VCaP (cell line): Measurements from ENCODE around the gene HTR3C.
"Not testable (repeated sequence)": the region's sequence is repeated elsewhere in the genome, so short reads cannot be mapped to it uniquely, and the experiment has no call there.

ENCODE experiments used
- H3K27ac ChIP-seq: fragments of 450-650 bp; 2 replicates; pipeline ENCODE4 v1.5.1; 2017
- CTCF ChIP-seq: fragments of 450-650 bp; conservative IDR thresholded peaks from 2 replicates; pipeline ENCODE4 v1.5.1; 2017; ENCODE audit warnings: mild to moderate bottlenecking, moderate library complexity

Gene HTR3C

GRCh38 chr3:184067573-184068055 is 14.8 kb downstream of the HTR3C start:
- no peak for TF ChIP-seq CTCF
- no peak overlapping the region for H3K27ac ChIP-seq

- TF ChIP-seq CTCF = no peak
- H3K27ac ChIP-seq = no peak overlapping the region
Measured at GRCh38 chr3:184068344-184068743, 15.5 kb downstream of the HTR3C start.

GRCh38 chr3:184071142-184071541 is 18.3 kb downstream of the HTR3C start:
- not testable (repeated sequence) for H3K27ac ChIP-seq

GRCh38 chr3:184073621-184074020 is 20.8 kb downstream of the HTR3C start:
- H3K27ac ChIP-seq = no peak overlapping the region
- TF ChIP-seq CTCF = no peak

- no peak for TF ChIP-seq CTCF
- no peak overlapping the region for H3K27ac ChIP-seq
Measured at GRCh38 chr3:184075901-184076300, 23.1 kb downstream of the HTR3C start.

- H3K27ac ChIP-seq = no peak overlapping the region
- TF ChIP-seq CTCF = no peak
Measured at GRCh38 chr3:184077881-184078280, 25.0 kb downstream of the HTR3C start.

GRCh38 chr3:184078851-184079250 is 26.0 kb downstream of the HTR3C start:
- H3K27ac ChIP-seq = no peak overlapping the region
- no peak for TF ChIP-seq CTCF

GRCh38 chr3:184081116-184081830 is 28.4 kb downstream of the HTR3C start:
- no peak for TF ChIP-seq CTCF
- no peak overlapping the region for H3K27ac ChIP-seq
